KOPT-K1 (cell line): ENCODE data around the gene KLF15.

Source experiments
- H3K27ac ChIP-seq: fragments of 200-600 bp; sonication (generic); 2 replicates; pipeline ENCODE4 v1.5.1; 2016; ENCODE audit warnings: antibody characterized with exemption, mild to moderate bottlenecking, low read depth, low read length; ENCODE audit not compliant: poor library complexity, severe bottlenecking
- H3K36me3 ChIP-seq: fragments of 200-600 bp; sonication (generic); 2 replicates; pipeline ENCODE4 v1.5.1; 2017; ENCODE audit warnings: antibody characterized with exemption, mild to moderate bottlenecking, low read length, moderate library complexity; ENCODE audit not compliant: insufficient read depth
- H3K9me3 ChIP-seq: fragments of 200-600 bp; sonication (generic); 2 replicates; pipeline ENCODE4 v1.5.1; 2017; ENCODE audit warnings: antibody characterized with exemption, low read length, mild to moderate bottlenecking; ENCODE audit not compliant: insufficient read depth, poor library complexity, severe bottlenecking

KLF15 gene

DNA sequence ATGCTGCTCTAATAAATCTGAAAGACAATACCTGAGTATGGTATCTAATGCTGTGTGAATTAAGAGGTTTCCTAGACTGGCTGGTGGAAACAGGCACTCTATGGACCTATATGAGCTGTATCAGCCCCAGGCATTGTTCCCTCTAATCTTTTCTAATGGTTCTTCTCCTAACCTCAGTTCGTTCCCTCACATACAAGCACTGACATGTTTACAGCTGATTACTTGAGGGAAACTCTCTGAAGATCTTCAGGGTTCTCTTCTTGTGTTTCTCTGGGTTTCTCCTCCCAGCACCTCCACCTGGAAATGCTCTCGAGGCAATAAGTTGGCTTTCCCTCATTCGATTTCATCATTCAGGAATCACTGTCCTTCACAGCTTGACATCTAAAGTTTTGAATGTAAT, 52.9 kb downstream of the KLF15 start:
- H3K9me3 ChIP-seq, result peaks cover 5% of the 10 kb centered on the region
- H3K27ac ChIP-seq, result no peak overlapping the region
- no peaks in the 10 kb centered on the region for H3K36me3 ChIP-seq

DNA sequence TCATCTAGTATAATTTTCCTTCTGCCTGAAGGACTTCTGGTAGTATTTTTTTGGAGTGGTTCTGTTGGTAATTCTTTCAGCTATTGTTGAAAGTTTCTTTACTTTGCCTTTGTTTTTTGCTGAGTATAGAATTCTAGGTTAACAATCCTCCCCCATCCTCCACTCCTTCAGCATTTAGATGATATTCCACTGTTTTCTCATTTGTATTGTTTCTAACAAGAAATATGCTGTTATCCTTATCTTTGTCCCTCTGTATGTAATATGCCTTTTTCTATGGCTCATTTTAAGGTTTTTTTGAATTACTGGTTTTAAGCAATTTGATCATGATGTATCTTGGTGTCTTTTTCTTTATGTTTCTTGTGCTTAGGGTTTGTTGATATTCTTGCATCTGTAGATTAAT, 53.9 kb downstream of the KLF15 start:
- peaks cover 5% of the 10 kb centered on the region for H3K9me3 ChIP-seq
- no peaks in the 10 kb centered on the region for H3K36me3 ChIP-seq

DNA sequence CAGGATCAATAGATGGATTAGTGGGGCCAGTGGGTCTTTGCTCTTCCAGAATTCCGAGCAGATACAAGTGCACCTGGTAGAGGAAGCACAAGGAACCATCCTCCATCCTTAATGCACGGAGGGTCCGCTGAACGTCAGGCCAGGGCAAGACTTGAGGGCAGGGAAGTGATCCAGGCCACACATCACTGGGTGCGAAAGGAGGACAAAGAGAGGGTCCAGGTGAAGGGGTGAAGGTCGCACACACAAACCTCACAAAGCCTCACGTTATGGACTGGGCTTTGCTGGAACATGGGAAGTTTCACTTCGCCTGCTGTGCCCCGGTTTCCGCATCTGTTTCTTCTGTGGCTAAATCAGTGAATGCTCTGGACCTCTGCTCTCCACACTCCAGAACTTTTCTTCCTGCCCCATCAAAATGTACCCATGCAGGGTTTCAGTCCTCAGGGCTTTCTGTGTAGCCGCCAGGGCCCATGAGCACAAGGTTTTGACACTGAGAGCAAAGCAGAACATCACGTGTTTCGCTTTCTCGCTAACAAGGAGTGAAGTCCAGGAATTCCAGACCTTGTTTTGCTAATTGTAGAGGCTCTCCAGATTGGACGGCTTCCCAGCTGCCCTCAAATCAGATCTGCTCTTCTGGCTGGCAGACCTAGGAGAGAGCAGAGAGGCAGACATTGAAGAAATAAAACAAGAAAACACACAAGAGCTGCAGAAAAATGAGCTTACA, 56.3 kb downstream of the KLF15 start:
- no peaks in the 10 kb centered on the region for H3K36me3 ChIP-seq
- H3K27ac ChIP-seq, result no peak overlapping the region
- peaks cover 5% of the 10 kb centered on the region for H3K9me3 ChIP-seq

More for the DNA sequence above, 53.9 kb downstream of the KLF15 start:
- H3K27ac ChIP-seq, result no peak overlapping the region

DNA sequence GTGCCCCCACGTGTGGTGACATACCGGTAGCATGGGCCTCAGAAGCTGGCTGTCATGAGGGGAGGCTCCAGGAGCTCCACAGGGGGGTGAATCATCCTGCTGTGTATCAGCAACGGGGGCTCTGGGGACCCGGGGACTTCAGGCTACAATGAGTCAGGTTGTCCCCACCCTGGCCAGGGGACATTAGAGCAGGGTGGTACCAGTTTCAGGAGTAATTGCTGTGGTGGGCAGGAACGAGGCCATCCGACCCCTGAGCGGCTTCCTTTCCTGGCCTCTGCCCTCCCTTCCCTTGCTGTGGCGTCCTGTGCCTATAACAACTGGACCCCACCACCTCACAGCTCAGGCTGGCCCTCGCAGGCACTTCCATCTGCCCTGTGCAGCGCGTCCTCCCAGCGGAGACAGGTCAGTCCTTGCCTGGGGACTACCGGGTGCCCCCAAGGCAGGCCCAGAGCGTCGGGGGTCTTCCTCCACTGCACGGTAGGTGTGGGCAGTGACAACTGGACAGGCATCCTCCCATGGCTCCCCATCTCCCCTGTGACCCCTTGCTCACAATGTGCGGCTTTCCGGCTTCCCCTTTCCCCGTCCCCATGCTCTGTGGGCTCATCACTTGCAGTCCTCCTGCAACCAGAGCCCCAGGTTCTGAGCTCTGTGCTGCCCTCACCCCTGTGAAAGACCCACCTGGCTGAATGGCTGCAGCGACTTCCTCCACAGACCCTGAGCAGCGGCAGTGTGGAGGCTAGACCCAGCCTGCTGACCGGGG, 57.0 kb downstream of the KLF15 start:
- Histone ChIP-seq H3K27ac (no peak overlapping the region), H3K36me3 (no peaks in the 10 kb centered on the region), H3K9me3 (peaks cover 5% of the 10 kb centered on the region)

DNA sequence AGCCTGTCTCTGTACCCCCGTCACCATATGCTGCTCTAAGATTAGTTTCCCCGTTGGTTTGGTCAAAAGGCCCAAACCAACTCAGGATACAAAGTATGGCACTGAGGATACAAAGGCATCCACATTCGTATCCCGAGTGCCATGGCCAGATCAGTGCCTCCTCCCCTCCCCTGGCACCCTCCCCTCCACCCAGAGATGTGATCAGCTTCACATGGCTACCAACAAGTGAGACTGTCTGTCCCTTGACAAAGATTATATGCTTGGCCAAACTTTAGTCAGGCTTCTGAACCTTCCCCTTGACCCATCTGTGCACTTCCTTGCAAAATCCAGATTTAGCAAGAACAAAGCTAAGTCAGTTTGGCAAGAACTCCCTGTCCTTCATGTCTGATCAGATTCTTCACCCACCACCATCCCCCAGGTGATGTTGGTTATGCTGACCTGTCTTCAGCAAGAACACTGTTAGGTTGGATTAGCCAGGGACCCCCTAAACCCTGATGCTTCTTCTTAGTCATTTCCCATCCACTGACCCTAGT, 61.7 kb downstream of the KLF15 start:
- Histone ChIP-seq H3K36me3 (no peaks in the 10 kb centered on the region), H3K27ac (no peak overlapping the region), H3K9me3 (no peaks in the 10 kb centered on the region)

DNA sequence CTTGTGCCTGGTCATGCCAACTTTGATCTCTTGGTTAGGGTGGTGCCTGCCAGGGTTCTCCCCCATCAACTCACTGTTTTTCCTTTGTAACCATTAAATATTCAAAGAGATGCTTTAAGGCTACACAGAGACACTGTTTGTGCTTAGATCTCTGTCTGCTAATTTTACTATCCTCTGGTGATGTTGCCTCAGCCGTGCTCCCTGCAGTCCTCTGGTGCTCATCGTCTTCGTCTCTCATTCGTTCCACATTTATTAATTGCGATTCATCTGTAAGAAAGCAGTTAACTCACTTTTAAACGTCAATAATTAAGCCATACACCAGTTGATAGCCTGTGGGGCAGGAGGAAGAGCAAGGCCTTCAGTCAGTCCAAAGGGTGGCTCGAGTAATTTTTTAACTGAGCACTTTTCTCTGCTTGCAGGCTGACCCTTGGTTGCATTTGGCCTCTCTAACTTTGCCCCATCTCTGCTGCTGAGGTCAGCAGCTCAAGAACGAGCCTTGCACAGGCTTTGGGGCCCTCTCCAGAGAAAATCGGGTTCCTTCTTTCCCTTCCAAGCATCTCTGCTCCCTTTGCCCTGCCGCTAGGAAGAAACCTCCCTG, 62.9 kb downstream of the KLF15 start:
- Histone ChIP-seq H3K36me3 (no peaks in the 10 kb centered on the region), H3K9me3 (no peaks in the 10 kb centered on the region), H3K27ac (no peak overlapping the region)

DNA sequence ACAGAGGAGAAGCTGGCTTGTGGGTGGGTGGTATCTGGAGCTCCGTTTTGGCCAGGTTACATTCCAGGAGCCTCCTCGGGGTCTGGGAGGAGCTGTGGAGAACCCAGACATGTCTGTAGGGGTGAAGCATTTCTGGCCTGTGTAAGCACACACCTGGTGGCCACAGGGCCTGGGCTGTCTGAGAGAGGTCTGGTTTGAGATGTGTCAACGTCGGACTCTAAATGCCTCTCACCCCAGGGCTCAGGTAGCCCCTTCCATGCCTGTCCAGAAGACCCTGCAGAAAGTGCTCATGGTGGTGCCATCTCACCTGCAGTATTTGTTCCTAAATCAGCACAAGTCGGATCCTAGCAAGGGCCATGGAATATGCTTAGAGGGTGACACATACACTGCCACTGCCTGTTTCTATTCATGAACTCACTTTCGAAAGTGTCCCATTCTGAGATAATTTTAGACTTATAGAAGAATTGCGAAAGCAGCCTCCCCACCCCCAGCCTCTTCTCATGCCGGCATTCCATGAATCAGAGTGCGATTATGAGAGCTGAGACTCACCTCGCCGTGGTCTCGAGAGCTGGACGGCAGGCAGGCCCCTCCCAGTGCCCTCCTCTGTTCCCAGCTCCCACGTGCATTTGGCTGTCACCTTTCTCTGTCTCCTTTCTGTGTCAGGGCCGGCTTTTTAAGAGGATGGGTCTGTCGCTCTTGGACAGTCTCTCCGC, 63.7 kb downstream of the KLF15 start:
- Histone ChIP-seq H3K27ac (no peak overlapping the region), H3K9me3 (no peaks in the 10 kb centered on the region), H3K36me3 (no peaks in the 10 kb centered on the region)
